ENCODE results near the gene STPG3.

- TF ChIP-seq CTCF (IDR thresholded peaks at IDR 0.05), result no peak
- no peak for TF ChIP-seq POLR2A (IDR thresholded peaks at IDR 0.05; ENCODE audit: low read length)
- no peak for TF ChIP-seq RAD21 (conservative IDR thresholded peaks at IDR 0.05 in 1 of 2, IDR thresholded peaks at IDR 0.05 in 1 of 2)
- no peak for TF ChIP-seq HMGXB4 (CRISPR knock-in tag; IDR thresholded peaks at IDR 0.05; ENCODE audit: borderline replicate concordance)
Observed at GRCh38 chr9:137272241-137273094, 21.4 kb downstream of the STPG3 start.
